ENCODE data around the gene FJX1.

FJX1 gene

GRCh38 chr11:35615921-35616900, 2.0 kb upstream of the FJX1 start:
- no peak for TF ChIP-seq ZFX (IDR thresholded peaks at IDR 0.05; ENCODE audit: borderline replicate concordance)
- TF ChIP-seq, protein P1, sequence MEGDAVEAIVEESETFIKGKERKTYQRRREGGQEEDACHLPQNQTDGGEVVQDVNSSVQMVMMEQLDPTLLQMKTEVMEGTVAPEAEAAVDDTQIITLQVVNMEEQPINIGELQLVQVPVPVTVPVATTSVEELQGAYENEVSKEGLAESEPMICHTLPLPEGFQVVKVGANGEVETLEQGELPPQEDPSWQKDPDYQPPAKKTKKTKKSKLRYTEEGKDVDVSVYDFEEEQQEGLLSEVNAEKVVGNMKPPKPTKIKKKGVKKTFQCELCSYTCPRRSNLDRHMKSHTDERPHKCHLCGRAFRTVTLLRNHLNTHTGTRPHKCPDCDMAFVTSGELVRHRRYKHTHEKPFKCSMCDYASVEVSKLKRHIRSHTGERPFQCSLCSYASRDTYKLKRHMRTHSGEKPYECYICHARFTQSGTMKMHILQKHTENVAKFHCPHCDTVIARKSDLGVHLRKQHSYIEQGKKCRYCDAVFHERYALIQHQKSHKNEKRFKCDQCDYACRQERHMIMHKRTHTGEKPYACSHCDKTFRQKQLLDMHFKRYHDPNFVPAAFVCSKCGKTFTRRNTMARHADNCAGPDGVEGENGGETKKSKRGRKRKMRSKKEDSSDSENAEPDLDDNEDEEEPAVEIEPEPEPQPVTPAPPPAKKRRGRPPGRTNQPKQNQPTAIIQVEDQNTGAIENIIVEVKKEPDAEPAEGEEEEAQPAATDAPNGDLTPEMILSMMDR (IDR thresholded peaks at IDR 0.05): peak; percentile 81
- H3K27ac ChIP-seq: no peak overlapping the region

DNA sequence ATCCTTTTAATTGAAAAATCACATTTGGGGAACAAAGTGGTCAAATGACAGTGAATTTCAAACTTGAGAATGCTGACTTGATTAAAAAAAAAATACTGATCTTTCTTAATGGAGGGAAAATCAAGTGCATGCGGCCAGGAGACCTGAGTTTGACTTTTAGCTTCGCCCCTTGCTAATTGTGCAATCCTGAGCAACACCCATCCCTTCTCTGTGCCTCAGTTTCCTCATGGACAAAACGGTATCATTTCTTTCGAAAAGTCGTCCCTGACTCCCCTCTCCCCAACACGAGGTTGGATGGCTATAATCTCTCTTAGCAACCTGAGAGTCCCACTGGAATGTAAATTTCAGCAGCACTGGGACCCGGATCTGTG, 959 bp upstream of the FJX1 start:
- no peak overlapping the region for H3K27ac ChIP-seq
- TF ChIP-seq ZFX (IDR thresholded peaks at IDR 0.05; ENCODE audit: borderline replicate concordance): no peak
- TF ChIP-seq, protein P1 (IDR thresholded peaks at IDR 0.05): no peak

GRCh38 chr11:35618497-35619115, 346 bp downstream of the FJX1 start:
- H3K27ac ChIP-seq: no peak overlapping the region
- TF ChIP-seq, protein P1 (IDR thresholded peaks at IDR 0.05): no peak

DNA sequence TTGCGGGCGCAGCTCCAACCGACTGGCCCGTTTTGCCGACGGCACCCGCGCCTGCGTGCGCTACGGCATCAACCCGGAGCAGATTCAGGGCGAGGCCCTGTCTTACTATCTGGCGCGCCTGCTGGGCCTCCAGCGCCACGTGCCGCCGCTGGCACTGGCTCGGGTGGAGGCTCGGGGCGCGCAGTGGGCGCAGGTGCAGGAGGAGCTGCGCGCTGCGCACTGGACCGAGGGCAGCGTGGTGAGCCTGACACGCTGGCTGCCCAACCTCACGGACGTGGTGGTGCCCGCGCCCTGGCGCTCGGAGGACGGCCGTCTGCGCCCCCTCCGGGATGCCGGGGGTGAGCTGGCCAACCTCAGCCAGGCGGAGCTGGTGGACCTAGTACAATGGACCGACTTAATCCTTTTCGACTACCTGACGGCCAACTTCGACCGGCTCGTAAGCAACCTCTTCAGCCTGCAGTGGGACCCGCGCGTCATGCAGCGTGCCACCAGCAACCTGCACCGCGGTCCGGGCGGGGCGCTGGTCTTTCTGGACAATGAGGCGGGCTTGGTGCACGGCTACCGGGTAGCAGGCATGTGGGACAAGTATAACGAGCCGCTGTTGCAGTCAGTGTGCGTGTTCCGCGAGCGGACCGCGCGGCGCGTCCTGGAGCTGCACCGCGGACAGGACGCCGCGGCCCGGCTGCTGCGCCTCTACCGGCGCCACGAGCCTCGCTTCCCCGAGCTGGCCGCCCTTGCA, 1.0 kb downstream of the FJX1 start:
- no peak overlapping the region for H3K27ac ChIP-seq
- no peak for TF ChIP-seq ZFX (IDR thresholded peaks at IDR 0.05; ENCODE audit: borderline replicate concordance)
- TF ChIP-seq, protein P1 (IDR thresholded peaks at IDR 0.05): peak; percentile 42

DNA sequence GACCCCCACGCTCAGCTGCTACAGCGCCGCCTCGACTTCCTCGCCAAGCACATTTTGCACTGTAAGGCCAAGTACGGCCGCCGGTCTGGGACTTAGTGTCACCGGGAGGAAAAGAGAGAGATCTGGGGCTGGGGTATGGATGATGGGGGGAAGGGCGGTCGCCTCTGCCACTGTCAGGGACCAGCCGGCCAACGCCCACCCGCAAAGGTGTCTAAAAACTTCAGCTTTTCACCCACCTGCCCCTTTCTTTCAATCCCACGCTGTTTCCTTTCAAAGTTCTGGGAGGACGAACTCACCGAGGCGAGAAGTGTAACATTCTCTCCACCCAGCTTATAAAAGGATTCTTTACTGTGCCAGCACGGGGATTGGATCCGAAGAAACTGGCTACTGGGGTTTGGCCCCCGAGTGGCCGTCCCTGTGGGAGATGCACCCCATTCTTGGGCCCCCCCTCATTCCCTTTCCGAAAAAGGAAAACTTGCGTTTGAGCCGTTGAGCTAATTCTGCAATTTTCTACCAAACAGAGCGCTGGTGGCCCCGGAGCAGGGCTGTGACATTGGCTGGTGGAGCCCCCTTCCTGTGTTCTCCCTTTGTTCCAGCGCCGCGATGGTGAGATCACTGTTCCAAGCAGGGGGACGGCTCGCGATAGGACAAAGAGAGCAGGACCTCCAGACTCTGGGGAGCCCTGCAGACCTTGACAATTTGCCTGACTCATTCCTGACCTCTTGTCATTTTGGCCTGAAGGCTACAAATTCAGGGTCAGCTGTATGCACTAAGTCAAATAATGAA, 1.8 kb downstream of the FJX1 start:
- no peak for TF ChIP-seq ZFX (IDR thresholded peaks at IDR 0.05; ENCODE audit: borderline replicate concordance)
- TF ChIP-seq, protein P1 (IDR thresholded peaks at IDR 0.05): no peak; the same call in 1 of the 2 replicates
- no peak overlapping the region for H3K27ac ChIP-seq

- H3K27ac ChIP-seq: no peak overlapping the region
- TF ChIP-seq ZFX (IDR thresholded peaks at IDR 0.05; ENCODE audit: borderline replicate concordance): no peak
- TF ChIP-seq, protein P1 (IDR thresholded peaks at IDR 0.05): no peak
Observed at GRCh38 chr11:35620795-35621194, 2.5 kb downstream of the FJX1 start.
